Thyroid gland (tissue), 4 donors: ENCODE measurements around the gene EEFSEC.

Experiments
- POLR2A ChIP-seq, 2 donors: fragments of 450-650 bp; IDR thresholded peaks; one replicate each; pipeline ENCODE4 v1.6.1; 2017; ENCODE audit warnings: antibody characterized with exemption in 2 of 2, mild to moderate bottlenecking in 2 of 2, moderate library complexity in 1 of 2
- TF ChIP-seq, protein P1 (sequence below), 6 experiments: fragments of 200-600 bp in 3 of 6; fragments of 450-650 bp in 3 of 6; sonication (generic) in 3 of 6; IDR thresholded peaks; one replicate each; pipeline ENCODE4 v1.5.1; 2016 to 2019; ENCODE audit warnings: antibody characterized with exemption in 6 of 6, mild to moderate bottlenecking in 2 of 6, inconsistent platforms in 1 of 6, moderate library complexity in 1 of 6

DNA sequence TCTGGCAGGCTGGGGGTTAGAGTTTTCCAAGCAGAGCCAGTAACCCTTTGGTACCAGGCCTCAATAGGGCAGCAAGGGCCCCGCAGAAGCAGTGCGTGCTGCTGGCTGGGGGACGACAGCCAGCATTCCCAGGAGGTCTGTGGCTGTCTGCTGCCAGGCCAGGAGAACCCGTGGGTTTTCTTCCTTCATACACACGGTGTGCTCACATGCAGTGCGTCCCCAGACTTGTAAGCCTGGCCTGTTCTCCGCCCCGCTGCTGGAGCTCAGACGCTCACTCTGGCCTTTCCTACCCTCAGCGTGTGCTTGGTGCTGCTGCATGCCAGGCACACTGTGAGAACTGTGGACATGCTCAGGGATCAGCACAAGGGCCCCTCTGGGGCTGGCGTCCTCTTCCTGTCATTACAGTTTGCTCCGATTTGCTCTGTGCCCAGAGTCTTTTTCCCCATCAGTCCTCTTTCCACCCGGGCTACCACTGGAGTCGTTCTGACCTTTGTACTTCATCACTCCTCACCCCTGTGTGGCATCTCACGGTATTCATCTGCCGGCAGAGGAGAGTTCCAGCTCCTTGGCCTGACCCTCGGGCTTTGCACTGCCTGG lies 163.9 kb downstream of the EEFSEC start:
- TF ChIP-seq, protein P1, sequence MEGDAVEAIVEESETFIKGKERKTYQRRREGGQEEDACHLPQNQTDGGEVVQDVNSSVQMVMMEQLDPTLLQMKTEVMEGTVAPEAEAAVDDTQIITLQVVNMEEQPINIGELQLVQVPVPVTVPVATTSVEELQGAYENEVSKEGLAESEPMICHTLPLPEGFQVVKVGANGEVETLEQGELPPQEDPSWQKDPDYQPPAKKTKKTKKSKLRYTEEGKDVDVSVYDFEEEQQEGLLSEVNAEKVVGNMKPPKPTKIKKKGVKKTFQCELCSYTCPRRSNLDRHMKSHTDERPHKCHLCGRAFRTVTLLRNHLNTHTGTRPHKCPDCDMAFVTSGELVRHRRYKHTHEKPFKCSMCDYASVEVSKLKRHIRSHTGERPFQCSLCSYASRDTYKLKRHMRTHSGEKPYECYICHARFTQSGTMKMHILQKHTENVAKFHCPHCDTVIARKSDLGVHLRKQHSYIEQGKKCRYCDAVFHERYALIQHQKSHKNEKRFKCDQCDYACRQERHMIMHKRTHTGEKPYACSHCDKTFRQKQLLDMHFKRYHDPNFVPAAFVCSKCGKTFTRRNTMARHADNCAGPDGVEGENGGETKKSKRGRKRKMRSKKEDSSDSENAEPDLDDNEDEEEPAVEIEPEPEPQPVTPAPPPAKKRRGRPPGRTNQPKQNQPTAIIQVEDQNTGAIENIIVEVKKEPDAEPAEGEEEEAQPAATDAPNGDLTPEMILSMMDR (IDR thresholded peaks at IDR 0.05): no peak
- TF ChIP-seq POLR2A (IDR thresholded peaks at IDR 0.05): no peak
